Measurements from ENCODE around the gene UIMC1.

The UIMC1 gene

DNA sequence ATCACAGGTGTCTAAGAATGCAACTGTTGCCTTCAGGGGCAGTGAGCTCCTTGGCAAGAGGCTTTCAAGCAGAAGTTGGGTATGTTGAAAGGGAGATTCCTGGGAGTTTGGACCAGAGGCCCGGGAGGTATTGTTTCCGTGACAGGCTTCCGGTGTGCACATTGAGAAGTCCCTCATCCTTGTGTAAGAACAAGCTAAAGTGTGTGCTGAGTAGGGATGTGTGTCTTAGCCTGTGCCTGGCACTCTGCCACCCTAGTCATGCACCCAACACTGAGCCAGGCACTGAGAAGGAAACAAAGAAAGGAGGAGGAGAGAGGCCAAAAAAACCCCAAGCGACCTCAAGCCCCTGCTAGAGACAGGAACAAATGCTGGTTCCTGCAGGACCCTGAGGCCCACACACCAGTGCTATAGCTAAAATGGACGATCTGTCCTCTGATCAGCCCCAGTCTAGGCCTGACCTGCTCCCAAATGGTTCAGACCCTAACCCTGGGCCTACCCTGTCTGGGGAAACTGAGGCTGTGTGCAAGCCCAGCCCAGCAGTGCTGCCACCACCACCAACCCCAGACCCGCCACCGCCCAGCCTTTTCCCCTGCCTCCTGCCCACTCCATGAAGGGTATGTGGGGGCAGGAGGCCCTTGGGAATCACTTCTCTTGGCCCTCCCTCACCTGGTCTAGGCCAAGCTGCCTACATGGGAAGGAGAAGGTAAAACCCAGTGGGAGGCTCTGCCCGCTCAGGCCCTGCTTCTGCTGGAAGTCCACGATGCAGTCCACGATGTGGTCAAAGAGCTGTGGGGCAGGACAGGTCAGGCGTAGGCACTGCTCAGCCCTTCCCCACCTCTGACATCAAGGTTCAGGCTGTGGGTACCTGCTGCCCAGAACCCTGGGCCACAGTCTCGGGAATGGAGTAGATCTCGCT is 120.0 kb downstream of the UIMC1 start:
- no peak for DNase-seq (ENCODE audit: low read depth)
- no peak overlapping the region for H3K4me3 ChIP-seq (ENCODE audit: low read length)
- TF ChIP-seq, protein P1, sequence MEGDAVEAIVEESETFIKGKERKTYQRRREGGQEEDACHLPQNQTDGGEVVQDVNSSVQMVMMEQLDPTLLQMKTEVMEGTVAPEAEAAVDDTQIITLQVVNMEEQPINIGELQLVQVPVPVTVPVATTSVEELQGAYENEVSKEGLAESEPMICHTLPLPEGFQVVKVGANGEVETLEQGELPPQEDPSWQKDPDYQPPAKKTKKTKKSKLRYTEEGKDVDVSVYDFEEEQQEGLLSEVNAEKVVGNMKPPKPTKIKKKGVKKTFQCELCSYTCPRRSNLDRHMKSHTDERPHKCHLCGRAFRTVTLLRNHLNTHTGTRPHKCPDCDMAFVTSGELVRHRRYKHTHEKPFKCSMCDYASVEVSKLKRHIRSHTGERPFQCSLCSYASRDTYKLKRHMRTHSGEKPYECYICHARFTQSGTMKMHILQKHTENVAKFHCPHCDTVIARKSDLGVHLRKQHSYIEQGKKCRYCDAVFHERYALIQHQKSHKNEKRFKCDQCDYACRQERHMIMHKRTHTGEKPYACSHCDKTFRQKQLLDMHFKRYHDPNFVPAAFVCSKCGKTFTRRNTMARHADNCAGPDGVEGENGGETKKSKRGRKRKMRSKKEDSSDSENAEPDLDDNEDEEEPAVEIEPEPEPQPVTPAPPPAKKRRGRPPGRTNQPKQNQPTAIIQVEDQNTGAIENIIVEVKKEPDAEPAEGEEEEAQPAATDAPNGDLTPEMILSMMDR (conservative IDR thresholded peaks at IDR 0.05; ENCODE audit: low read depth, low read length): no peak

DNA sequence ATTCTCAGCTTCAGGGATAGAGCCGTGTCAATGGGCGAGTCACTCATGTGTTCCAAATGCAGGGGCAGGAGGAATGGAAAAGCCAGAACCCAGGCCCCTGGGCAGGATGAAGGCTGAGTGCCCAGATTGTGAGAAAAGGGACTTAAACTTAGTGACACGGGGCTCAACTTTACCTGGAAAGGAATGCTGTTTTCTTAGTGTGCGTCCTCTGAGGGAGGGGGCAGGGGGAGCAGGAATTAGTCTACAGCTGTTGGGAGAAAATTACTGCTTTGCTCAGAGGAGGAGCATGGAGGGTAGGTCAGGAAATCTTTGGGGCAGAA is 122.0 kb downstream of the UIMC1 start:
- TF ChIP-seq, protein P1 (conservative IDR thresholded peaks at IDR 0.05; ENCODE audit: low read depth, low read length): no peak
- DNase-seq (ENCODE audit: low read depth): no peak
- H3K4me3 ChIP-seq (ENCODE audit: low read length): no peak overlapping the region

DNA sequence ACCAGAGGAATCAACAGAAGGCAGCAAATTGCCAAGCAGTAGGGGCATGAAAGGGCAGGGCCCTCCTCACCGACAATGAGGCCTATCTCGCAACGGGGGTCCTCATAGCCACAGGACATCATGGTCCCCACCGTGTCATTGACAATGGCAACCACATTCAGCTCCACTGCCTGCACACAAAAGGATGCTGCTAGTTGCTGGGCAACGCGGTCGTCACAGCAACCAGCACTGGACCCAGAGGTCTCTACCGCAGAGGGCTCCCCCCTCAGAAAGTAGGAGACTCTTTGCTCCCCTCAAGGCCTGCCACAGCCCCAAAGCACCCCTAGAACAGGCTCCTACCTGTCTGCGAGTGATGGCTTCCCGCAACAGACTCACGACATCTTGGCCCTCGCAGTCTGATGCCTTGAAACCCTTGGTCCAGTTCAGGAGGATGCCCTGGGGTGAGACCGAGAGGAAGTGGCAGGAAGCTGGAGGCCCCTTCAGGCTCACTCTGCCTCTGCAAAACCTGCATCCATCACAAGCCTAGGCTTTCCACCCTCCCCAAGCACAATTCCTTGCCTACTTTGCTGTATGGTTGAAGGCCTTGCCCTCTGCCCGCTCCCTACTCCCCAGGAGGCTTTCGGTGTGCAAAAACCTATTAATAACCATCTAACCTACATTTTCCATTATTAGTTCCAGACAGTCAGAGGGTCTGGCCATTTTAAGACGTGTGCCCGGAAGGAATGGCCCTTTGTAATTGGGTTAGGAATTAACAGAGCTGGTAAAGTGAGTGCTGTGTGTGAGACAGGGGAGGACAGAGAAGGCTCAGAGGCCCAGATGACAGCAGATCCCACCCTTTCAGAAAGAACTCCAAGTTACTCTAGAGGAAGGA is 122.6 kb downstream of the UIMC1 start:
- TF ChIP-seq, protein P1 (conservative IDR thresholded peaks at IDR 0.05; ENCODE audit: low read depth, low read length): no peak
- H3K4me3 ChIP-seq (ENCODE audit: low read length): no peak overlapping the region
- no peak for DNase-seq (ENCODE audit: low read depth)

DNA sequence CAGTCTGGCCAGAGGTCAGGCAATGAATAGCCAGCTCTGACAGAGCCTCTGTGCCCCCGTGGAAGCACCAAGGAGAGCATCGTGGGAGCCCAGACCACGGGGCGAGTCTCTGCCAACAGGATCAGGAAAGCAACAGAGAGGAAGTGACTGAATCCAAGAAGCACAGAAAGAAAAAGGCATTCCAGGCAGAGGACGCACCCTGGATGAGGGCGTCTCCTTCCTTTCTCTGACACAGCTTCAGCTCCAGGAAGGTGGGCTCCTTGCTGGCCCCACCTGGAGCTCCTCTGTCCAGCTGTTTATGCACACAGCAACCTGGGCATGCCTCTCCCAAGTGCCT is 124.0 kb downstream of the UIMC1 start:
- no peak for DNase-seq (ENCODE audit: low read depth)
- H3K4me3 ChIP-seq (ENCODE audit: low read length): no peak overlapping the region
- TF ChIP-seq, protein P1 (conservative IDR thresholded peaks at IDR 0.05; ENCODE audit: low read depth, low read length): no peak

DNA sequence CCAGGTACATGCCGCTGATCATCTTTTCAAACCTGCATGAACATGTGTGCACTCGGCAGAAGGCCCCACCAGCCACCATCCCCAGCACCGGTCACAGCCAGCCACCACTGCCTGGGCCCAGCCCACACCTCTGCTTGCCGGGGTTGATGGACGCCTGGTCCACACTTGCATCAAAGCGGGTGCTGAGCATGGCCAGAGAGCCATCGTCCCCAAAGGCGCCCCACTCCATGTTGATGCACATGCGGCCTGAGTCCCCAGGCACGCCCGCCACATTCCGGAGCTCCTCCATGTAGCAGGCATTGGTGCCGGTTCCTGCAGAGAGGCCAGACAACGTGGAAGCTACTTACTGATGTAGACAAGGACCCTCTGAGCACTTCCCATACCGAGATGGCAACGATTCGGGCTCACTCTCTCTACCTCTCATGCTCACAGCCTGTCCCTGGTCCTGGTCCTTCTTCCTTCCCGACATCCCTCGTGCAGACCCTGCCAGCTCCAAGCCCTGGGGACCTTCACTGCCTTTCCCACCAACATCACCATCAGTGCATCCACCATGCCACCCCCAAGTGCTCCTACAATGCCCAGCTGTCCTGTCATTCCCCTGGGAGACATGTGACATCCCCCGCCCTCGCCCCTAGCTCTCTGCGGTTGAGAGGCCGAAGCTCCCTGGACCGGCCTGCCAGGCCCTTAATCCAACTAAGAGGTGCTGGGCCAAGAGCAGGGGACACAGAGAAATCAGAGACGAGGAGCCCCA is 124.6 kb downstream of the UIMC1 start:
- DNase-seq (ENCODE audit: low read depth): no peak
- TF ChIP-seq, protein P1 (conservative IDR thresholded peaks at IDR 0.05; ENCODE audit: low read depth, low read length): no peak

DNA sequence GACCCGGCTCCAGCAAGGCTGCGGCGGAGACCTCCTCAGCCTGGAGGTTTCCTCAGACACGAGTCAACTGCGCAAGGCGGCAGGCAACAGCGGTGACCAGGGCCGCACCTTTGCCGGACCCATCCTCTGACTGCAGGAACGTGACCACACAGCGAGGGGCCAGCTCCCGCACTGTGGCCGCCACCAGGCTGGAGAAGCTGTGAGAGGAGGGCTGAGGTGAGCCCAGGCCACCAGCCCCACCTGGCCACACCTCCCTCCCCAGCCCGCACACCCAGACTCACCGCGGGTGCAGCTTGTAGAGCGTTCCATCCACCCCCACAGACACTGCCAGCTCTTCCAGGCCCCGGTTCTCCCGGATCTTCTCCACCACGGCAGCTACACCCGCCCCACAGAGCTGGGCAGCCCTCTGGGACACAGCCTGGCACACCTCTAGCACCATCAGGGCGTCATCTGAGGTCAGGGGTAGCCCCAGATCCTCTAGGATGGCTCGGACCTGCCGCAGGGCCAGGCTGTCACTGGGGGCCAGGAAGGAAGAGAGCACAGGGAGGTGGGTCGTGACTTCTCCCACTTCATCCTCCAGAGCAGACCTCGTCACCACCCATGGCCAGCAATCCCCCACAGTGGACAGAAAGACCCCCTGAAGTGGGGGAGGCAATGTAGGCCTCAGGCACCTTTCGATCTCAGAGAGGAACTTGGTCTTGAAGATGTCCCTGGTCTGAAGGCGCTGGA is 125.4 kb downstream of the UIMC1 start:
- TF ChIP-seq, protein P1 (conservative IDR thresholded peaks at IDR 0.05; ENCODE audit: low read depth, low read length): no peak
- DNase-seq (ENCODE audit: low read depth): no peak
- no peak overlapping the region for H3K4me3 ChIP-seq (ENCODE audit: low read length)

More for the DNA sequence above, 124.6 kb downstream of the UIMC1 start:
- no peak overlapping the region for H3K4me3 ChIP-seq (ENCODE audit: low read length)

Measured in retinal pigment epithelial cell (primary cell).